Astrocyte of the spinal cord (primary cell): Measurements from ENCODE around the gene GNG7.
A peak's percentile ranks its signal among the peaks of the same experiment; 100 is the strongest.

Experiments
- DNase-seq: peaks from one replicate; pipeline ENCODE4 v3.0.0; 2011; ENCODE audit warnings: low read depth, low spot score
- H3K4me3 ChIP-seq: 2 replicates; pipeline ENCODE4 v1.5.1; 2011; ENCODE audit warnings: low read depth, mild to moderate bottlenecking, low read length, moderate library complexity
- in situ Hi-C: cut with HindIII; loops from 2 replicates; pipeline ENCODE4 v1.10.0; 2017; ENCODE audit warnings: low sequenced_read_pairs
- TF ChIP-seq, protein P1 (sequence below): IDR thresholded peaks from 2 replicates; pipeline ENCODE4 v1.5.1; 2012; ENCODE audit warnings: low read depth, mild to moderate bottlenecking, low read length, inconsistent platforms

Gene GNG7

DNA sequence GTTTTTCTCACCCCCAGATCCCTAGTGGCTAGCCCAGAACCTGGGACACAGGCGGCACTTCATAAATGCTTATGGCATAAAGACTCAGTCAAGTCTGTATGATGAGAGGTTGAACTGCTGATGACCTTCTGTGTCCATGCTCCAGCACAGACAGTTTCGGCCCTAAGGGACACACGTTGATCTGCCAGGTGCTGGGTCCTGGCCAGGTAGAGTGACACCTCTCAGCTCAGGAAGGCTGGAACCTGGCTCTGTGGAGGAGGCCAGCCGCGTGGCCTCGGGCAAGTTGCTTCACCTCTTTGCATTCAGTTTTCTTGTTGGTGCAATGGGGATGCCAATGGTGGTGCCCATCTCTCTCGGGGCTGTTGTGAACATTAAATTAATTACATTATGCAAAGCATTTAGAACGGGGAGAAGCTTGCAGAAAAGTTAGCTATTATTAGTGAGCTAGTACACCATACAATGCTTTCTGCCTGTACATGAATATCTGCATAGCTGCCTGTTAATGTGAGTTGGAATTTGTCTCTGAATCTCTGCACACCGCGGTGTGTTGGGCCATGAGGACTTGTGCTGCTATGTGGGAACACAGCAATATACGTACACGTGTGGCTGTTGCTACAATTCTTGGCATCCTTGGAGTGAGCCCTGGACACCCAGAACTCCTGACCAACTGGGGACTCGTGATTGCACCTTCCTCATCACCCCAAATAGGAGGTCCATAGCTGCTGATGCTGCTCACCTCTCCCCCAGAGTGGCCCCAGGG lies 218.1 kb downstream of the GNG7 start:
- no peak overlapping the region for H3K4me3 ChIP-seq
- TF ChIP-seq, protein P1, sequence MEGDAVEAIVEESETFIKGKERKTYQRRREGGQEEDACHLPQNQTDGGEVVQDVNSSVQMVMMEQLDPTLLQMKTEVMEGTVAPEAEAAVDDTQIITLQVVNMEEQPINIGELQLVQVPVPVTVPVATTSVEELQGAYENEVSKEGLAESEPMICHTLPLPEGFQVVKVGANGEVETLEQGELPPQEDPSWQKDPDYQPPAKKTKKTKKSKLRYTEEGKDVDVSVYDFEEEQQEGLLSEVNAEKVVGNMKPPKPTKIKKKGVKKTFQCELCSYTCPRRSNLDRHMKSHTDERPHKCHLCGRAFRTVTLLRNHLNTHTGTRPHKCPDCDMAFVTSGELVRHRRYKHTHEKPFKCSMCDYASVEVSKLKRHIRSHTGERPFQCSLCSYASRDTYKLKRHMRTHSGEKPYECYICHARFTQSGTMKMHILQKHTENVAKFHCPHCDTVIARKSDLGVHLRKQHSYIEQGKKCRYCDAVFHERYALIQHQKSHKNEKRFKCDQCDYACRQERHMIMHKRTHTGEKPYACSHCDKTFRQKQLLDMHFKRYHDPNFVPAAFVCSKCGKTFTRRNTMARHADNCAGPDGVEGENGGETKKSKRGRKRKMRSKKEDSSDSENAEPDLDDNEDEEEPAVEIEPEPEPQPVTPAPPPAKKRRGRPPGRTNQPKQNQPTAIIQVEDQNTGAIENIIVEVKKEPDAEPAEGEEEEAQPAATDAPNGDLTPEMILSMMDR: no peak
- no peak for DNase-seq
- in situ Hi-C loops: no loop called here

DNA sequence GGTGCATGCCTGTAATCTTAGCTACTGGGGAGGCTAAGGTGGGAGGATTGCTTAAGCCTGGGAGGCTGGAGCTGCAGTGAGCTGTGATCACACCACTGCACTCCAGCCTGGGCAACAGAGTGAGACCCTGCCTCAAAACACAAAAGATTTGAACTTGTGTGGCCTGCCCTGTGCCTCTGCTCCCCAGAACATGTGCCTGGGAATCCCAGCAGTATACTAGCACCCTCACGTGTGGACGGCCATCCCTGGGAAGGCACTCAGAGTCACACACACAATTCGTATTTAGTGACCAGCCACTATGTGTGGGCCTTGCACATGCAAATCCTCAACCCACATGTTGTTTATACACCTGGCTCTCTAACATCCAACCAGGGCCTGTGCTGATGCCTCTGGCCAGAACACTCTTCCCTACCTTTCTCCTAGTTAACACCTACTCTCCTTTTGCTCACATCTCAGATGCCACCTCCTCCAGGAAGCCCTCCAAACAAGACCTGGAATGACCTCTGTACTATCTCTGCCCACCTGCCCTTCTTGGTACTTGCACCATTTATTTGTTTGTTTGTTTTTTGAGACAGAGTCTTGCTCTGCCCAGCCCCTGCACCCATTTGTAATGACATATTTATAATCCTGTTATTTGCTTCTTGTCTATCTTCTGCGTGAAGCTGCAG lies 218.9 kb downstream of the GNG7 start:
- H3K4me3 ChIP-seq: no peak overlapping the region
- no peak for DNase-seq
- TF ChIP-seq, protein P1: no peak
- in situ Hi-C loops: no loop called here

DNA sequence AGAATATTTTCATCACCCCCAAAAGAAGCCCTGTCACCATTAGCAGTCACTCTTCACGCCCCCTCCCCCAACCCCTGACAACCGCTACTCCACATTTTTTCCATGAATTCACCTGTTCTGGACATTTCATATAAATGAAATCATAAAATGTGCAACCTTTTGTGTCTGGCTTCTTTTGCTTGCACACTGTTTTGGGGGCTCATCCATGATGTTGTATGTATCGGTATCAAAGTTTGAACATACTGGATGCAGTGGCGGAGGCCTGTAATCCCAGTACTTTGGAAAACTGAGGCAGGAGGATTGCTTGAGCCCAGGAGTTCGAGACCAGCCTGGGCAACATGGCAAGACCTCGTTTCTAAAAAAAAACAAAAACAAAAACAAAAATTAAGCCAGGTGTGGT lies 219.4 kb downstream of the GNG7 start:
- H3K4me3 ChIP-seq: no peak overlapping the region
- TF ChIP-seq, protein P1: no peak
- in situ Hi-C loops: no loop called here
- DNase-seq: no peak

DNA sequence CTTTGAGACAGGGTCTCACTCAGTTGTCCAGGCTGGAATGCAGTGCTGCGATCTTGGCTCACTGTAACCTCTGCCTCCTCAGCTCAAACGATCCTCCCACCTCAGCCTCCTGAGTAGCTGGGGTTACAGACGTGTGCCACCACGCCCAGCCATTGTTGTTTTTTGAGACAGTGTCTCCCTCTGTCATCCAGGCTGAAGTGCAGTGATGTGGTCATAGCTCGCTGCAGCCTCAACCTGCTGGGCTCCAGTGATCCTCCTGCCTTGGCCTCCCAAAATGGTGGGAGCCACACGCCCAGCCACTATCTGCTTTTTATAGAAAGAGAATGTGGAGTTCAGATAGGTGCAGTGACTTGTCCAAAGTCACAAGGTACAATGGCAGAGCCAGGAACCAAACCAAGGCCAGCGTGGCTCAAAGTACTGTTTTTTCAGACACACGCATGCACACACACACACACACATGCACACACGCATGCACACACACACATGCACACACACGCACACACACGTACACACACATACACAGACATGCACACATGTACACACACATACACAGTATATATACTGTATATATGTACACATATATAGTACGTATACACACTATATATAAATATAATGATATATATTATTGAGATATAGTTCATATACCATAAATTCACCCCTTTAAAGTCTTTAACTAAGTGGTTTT lies 220.0 kb downstream of the GNG7 start:
- no peak overlapping the region for H3K4me3 ChIP-seq
- TF ChIP-seq, protein P1: no peak
- DNase-seq: no peak
- in situ Hi-C loops: no loop called here

DNA sequence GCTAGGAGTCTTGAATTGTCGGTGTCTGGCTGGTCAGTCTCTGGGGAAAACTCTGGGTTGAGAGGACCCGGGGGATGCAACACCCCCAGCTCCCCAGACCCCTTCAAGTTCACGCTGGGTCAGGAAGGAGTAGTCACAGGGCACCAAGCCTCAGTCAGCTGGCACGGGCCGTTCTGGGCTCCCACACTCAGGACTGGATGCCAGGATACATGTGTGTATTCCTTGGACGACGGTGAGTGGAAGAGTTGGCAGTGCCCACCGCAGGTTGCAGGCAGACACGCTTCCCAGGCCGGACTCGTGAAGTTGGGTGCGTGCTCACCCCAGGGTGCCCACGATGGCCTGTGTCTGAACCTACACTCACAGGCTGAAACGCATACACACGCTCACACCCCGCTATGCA lies 221.0 kb downstream of the GNG7 start:
- TF ChIP-seq, protein P1: no peak
- H3K4me3 ChIP-seq: no peak overlapping the region
- DNase-seq: no peak
- in situ Hi-C loops: no loop called here

DNA sequence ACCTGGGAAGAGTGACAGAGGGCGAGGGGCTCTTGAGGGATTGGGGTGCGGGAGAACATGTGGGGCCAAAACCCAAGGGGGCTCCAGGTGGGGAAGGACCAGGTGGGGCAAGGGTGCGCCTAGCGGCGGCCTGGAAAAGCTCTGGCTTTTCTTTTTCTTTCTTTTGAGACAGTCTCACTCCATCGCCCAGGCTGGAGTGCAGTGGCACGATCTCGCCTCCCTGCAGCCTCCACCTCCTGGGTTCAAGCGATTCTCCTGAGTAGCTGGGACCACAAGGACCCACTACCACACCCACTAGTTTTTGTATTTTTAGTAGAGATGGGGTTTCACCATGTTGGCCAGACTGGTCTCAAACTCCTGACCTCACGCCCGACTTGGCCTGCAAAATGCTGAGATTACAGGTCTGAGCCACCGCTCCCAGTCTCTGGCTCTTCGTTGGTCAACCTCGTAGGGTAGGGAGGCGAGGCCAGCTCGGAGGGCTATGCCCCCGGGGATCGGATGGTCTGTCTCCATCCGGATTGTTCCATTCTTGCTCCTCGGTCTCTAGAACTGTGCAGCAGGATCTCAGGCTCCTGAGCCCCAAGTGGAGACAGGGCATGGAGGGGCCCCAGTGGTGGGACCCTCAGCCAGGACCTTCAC lies 222.8 kb downstream of the GNG7 start:
- H3K4me3 ChIP-seq: no peak overlapping the region
- DNase-seq: no peak
- TF ChIP-seq, protein P1: peak; percentile 43
- in situ Hi-C loops: no loop called here
